GM21576 (cell line): Measurements from ENCODE around the gene ASTN2.
"Not testable (repeated sequence)": the region's sequence is repeated elsewhere in the genome, so short reads cannot be mapped to it uniquely, and the experiment has no call there.

Source experiments
- ATAC-seq: cut with Tn5 transposase; IDR thresholded peaks from one replicate; pipeline ENCODE4 v1.9.1; 2021; ENCODE audit warnings: mild to moderate bottlenecking, moderate library complexity; ENCODE audit not compliant: unreplicated experiment

Gene ASTN2

DNA sequence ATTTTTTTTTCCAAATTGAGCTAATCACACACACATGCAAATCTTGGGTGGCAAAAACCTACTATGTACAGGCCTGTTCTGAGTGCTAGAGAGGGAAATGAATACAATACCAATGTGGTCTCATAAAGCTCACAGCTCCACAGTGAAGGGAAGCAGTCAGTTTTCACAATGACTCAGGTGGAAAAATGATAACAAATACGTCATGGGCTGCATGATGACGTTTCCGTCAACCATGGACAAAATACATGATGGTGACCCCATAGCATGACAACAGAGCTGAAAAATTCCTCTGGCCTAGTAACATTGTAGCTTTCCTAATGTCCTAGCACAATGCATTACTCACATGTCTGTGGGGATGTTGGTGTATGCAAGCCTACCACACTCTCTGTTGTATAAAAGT lies 475.2 kb downstream of the ASTN2 start:
- peak; percentile 51 for ATAC-seq

DNA sequence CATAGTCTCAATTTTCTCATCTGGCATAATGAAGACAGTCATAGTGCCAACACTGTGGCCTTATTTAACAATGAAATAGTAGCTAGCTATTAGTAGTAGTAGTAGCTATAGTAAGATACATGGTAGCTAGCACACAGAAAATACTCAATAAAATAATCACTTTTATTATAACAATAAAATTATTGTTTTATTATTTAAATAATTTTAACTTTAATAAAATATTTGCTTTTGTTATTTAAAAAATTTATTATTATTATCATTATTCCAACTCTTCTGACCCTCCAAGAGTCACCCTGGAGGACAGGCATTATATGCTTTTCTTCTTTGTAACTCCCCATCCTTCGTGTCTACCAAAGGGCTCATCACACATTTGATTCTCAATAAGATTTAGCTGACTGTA lies 475.7 kb downstream of the ASTN2 start:
- no peak for ATAC-seq

DNA sequence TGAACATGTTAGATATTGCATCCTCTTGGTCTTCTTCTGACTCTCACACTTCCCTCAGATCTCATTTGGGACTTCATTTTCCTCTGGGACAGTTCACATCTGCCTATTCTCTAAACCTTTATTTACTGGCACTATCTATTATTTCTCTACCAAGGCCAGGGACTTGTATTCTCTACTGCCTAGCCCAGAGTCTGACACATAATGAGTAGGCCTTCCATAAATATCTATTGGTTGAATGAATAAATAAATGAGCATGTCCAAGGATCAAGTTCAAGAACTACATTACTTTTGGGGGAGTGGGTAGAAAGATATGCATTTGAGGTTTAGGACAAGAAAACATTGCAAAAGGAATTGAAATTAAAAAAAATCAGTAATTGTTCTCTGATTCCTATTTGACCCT lies 477.5 kb downstream of the ASTN2 start:
- ATAC-seq: no peak

DNA sequence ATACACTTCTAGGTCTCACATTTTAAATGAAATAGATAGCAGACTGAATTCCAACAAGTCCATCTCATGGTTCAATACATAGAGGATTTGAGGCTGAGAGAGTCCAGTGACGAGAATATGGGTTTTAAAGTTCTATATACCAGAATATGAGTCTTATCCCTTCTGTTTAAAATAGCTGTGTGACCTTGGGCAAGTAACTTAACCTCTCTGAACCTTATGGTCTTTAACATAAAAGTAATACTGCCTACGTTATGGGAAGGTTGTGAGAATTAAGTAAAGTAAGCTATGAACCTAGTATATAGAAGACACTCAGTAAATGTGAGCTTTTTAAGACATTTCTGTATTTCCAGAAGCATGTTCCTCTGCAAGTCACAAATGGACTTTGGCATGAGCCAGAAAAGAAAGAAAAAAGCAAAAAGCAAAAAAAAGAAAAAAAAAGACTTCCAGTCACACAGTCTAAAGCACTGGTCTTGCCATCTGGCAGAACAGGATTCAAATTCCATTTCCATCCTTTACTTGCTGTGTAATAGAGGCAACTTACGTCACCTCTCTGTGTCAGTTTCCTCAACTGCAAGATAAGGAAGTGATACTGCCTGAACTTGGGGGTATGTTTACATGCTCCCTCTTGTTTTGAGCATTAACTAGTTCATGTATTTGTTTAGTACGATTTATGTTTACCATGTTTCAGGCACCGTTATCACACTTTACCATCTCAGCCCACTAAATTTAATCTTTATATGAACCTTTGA lies 479.5 kb downstream of the ASTN2 start:
- no peak for ATAC-seq

DNA sequence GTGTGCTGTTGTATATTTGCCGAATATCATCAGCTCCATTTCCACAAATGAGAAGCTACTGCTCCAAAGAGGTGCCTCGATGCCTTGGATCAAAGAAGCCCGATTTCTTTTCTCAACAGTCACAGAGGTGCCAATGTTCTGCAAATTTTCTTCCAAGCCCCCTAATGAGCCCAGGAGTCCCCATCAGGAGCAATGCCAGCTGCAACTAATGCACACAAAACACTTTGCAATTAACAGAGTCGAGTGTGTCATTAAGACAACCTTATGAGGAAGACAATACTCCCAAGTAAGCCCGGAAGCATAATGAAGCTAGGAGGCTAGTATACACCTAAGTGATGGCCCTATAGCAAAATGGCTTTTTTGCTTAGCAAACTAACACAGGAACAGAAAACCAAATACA lies 480.7 kb downstream of the ASTN2 start:
- ATAC-seq: no peak

DNA sequence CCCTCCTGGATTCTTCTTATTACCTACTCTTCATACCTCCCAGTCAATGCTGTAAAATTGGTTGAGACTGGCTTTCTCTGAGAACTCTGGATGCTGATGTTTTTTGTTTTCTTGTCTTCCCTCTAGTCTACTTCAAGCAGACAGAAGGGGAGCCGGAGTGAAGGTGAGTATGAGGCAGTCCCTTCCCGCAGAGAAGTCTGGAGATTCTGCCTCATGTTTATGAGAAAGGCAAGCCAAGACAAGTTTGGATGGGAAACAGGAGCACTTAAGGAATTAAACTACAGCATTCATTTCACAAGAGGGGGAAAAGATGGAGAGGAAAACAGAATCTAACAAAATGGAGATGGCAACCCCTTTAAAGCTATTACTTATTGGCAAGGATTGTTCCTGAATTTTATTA lies 481.6 kb downstream of the ASTN2 start:
- no peak for ATAC-seq

DNA sequence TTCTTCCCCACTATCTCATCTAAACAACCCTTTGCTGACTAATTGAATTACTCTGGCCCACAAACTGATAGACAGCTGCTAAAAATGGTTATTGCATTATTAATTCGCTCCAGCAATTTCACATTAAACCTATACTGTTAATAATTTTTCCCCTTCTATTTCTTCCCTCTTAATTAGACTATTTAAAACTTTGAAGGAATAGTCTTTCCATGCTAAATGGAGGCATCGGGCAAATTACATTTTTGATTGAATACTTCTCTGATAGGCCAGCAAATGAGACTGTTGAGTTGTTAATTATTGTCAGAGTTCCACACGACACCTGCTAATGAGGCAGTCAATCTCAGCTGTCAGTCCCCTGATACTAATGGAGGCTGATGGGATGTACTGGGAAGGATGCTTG lies 485.2 kb downstream of the ASTN2 start:
- ATAC-seq: no peak

DNA sequence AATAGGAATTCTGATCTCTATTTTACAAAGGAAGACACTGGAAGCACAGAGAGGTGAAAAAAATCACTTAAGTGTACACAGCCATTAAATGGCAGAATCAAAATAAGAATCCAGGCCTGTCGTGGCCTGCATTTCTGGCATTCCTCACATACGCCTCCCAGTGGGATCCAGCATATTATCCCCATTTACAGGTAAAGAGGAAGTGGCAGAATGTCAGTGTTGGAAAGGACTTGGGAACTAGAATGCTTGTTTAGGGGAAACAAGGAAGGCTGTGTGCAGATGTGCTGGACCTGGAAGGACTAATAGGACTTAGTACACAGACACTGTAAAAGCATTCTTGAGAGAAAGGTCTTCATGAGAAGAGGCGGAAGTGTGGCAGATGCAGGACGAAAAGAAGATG lies 486.0 kb downstream of the ASTN2 start:
- ATAC-seq: no peak

DNA sequence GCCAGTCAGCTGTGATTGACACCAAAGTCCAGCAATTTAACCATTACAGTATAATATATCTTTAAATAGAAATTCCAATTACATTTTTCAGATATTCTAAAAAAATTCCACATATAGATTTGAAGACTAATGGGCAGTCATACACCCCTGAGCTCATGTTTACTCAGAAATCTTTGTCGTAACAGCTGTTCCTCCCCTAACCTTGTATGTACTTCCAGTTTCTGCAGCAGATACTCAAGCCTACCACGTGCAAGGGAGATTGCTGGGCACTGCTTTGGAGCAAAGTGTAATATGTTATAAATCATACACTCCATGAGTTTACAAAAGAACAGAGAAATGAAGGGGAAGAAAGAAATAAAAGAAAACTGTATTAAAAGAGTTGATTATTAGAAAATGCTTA lies 486.6 kb downstream of the ASTN2 start:
- no peak for ATAC-seq

DNA sequence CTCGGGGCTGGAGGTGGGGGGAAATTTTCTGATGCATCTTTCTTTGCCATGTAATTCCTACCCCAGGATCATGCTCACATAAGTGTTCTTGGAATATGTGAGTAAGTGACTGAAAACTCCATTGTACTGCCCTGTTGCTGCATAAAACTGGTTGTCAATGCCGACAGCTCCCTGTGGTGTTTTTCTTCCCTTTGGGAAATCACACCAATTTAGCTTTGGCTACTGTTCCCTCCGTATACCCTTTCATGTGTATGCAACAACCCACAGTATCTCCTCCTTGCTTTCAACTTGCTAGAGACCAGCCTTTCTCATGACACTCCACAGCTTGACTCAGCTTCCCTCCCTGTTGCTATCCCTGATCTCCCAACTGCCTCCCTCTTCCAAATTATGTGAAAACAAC lies 487.1 kb downstream of the ASTN2 start:
- no peak for ATAC-seq

DNA sequence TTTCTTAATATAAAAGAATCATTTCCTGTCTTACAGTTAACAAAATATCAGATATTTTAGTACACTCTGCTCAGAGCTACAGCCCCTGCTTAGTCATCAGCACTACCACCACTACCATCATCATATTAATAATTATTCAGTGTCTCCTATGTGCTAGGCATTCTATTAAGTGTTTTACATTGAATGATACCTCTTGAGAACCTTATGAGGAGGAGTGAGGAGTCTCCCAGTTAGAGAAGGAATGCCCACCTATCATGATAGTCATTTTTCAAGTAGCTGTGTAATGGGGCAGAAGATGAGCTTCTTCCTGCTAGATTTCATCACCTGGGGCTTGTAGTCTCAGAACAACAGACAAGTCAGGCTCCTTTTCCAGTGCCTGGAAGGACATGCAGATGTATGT lies 489.7 kb downstream of the ASTN2 start:
- ATAC-seq: no peak

DNA sequence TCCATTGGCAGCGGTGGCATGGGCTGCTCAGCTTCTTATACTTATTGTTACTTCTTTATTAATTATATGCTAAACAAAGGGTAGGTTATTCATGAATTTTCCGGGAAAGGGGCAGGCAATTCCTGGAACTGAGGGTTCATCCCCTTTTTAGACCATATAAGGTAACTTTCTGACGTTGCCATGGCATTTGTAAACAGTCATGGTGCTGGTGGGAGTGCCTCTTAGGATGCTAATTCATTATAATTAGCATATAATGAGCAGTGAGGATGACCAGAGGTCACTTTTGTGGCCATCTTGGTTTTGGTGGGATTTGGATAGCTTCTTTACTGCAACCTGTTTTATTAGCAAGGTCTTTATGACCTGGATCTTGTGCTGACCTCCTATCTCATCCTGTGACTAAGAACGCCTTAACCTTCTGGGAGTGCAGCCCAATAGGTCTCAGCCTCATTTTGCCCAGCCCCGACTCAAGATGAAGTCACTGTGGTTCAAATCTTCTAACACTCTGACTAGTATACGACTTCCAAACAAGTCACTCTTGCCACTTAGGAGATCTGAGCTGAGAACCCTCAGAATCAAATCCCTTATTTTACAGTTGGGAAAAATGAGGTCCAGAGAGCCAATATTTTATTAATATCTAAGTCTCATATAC lies 490.3 kb downstream of the ASTN2 start:
- ATAC-seq: no peak

DNA sequence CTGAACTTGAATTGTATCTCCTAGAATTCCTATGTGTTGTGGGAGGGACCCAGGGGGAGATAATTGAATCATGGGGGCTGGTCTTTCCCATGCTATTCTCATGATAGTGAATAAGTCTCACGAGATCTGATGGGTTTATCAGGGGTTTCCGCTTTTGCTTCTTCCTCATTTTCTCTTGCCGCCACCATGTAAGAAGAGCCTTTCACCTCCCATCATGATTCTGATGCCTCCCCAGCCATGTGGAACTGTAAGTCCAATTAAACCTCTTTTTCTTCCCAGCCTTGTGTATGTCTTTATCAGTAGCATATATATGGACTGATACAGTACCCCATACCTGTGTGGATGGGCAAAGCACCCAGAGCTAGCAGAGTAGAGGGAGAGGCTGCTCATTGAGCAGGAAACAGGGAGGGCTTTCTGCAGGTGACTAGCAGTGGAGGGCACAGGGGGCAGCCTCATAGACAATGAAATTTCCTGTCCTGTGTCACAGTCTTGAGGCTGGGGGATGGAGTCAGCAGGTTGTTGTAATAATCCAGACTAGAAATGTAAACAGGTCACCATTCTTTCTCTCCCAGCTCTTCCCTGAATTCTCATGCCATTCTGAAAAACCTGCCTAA lies 496.9 kb downstream of the ASTN2 start:
- not testable (repeated sequence) for ATAC-seq

DNA sequence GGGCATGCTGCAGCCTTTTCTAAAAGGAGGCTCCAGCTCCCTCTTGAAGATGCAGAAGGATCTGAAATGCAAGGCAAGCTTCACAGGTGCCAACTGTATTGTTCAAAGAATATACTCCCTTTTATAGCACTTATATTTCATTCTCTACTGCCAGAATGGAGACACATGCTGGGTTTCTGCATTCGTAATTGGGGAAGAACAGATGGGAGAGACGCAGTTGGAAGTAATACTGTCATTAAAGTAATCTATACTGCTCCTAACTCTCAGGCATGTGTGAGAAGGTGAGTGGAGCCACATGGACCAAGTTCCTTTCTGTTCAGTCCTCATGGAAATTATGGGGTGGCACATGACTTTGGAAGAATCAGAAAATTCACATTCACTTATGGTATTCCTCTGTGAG lies 501.3 kb downstream of the ASTN2 start:
- no peak for ATAC-seq

DNA sequence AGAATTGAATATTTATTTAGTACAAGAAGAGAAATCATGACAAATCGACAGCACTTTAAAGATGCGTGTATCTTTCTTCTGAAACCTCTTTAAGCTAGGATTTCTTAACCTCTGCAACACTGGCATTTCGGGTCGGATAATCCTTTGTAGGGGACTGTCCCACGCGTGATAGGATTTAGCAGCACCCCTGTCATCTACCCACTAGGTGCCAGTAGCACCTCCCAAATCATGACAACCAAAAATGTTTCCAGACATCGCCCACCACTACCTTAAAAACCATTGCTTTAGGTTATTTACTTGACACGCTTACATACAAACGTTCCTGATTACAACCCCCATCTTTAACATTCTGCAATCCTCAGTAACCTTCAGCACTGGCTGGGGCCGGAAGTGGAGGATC lies 504.7 kb downstream of the ASTN2 start:
- no peak for ATAC-seq

DNA sequence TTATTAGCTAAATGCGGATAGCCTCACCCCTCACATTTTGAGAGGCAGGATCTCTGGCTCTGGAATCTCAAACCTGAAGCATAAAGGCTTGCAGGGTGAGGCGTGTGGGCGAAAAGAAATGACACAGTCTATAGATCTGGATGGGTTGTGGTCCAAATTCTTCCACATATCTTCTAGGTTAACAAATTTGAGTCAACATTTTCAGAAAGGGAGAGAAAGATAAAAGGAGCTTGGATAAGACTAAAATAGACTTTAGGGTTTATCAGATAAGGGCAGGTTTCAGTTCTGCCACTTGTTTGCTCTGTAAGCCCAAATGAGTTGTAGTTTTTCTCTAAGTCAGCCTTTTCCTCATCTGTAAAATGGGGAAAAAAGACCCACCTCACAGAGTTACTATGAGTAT lies 506.9 kb downstream of the ASTN2 start:
- ATAC-seq: no peak

DNA sequence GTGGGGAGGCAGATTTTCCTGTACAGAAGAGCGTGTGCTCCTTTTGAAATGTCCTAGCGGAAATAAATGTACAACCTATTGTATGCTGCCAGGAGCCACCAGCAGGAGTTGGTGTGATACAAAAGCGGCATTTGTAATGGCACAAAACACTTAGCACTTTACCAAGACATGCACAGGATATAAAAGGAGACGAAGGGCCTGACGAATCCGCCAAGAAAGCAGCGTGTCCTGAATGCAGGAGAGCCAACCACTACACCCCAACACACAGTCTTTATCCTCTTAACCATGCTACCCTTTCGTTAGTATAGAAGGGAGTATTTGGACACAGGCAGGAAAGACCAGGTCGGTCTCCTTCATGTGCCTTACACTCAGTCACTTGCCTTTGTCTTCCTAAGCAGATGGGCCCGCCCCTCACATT lies 509.7 kb downstream of the ASTN2 start:
- ATAC-seq: no peak

DNA sequence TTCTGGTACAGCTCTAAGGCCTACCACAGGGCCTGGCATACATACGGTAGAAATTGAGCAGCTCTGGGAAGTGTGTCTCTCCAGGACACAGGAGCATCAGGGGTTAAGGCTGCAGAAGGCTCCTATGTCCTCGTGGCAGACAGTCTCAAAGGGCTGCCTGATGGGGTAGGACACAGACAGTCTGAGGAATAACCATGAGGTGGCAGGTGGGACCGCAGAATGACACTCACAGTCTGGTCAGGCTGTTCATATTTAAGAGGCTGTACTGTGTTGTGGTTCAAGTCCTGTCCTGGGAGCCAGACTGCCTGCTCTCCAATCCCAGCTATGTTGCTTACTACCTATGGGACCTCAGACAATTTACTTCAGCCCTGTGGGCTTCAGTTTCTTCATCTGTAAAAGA lies 510.7 kb downstream of the ASTN2 start:
- ATAC-seq: no peak

DNA sequence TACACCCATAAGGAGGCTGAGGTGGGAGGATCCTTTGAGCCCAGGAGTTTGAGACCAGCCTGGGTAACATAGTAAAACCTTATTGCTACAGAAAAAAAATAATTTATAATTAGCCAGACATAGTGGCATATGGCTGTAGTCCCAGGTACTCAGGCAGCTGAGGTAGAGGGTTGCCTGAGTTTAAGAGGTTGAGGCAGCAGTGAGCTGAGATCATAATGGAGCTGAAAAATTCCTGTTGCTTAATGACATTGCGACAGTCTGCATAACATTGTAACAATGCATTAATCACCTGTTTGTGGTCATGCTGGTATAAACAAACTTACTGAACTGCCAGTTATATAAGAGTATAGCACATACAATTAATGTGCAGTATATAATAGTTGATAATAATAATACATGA lies 513.6 kb downstream of the ASTN2 start:
- ATAC-seq: no peak

DNA sequence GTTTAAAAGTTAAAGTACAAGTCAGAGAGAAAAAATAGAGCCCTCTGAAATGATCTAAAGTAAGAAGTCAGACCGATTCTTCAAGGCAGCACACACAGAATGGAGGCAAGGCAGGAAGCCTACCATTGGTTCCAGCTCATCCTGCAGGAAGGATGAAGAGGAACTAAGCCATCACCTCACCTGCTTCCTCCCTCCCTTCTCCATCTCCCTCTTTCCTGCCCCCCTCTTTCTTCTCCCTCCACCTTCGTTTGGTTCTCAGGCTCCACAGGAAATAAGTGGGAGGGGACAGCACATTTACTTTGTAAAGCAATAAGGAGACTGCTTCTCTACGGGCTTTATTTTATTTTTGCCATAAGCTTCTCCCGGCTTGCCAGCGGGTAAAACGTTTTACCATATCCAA lies 514.3 kb downstream of the ASTN2 start:
- ATAC-seq: no peak

DNA sequence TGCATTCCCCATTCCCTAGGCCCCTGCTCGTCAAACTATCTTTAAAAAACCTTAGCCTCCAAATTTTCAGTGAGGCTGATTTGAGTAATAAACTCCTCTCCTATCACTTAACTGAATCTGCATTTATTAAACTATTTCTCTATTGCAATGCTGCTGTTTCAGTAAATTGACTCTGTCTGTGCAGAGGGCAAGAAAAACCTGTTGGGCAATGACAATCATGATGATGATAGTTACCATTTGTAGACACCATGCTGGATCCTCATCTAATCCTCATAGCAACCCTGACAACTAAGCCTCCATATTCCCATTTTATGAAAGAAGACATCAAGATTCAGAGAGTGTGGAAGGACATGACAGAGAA lies 514.9 kb downstream of the ASTN2 start:
- no peak for ATAC-seq

DNA sequence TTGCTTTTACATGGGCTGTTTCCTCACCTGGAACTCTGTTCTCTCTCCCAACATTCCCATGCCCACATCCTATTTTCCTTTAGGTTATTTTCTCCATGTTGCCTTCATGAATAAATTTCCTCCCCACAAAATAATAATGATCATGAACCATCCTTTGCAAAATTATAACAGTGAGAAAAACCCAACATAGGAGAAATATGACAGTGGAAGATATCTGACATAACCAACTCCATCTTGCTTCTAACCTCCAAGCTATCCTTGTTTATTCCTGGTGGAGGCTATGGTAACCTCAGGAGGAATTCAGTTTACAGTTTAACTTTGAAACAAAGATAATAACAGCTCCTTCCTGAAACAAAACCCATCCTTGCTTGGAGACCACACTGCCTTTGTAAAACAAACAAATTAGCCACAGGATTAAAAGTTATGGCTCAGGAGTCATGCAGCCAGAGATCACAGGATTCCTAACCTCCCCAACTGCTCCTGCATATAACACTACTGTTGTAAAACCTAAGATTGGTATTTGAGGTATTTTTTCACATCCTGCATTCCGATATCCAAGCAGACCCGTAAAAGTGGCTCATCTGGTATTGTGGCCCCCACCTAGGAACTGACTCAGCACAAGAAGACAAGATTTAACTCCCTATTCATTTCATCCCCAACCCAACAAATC lies 515.4 kb downstream of the ASTN2 start:
- no peak for ATAC-seq
